Measurements from ENCODE around the gene FGF11.

FGF11 gene

DNA sequence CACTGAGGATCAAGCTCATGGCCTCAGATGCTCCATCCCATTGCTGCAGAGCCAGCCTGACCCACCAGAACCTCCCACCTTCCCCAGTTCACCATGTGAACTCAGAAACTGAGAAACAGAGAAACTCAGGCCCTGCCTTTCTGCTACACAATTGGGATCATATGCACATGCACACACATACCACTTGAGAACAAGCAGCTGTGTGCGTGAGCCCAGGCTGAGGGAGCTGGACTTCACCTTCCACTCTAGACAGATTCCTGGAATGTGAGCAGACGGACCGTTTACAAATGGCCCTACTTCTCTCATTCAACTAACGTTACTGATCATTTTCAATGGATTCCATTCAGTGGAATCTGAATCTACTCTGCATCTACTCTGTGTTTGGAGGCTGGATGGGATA lies 15.6 kb upstream of the FGF11 start:
- no peaks in the 10 kb centered on the region for H3K4me1 ChIP-seq (ENCODE audit: control insufficient read depth in 1 of 2, insufficient read depth in 2 of 2, low read length in 2 of 2)
- H3K27me3 ChIP-seq (ENCODE audit: low read depth, low read length): no peaks in the 10 kb centered on the region
- H3K4me3 ChIP-seq (ENCODE audit: low read depth in 1 of 2, low read length in 2 of 2): no peak overlapping the region
- H3K9me3 ChIP-seq (ENCODE audit: control insufficient read depth in 1 of 2, low read length in 2 of 2): no peaks in the 10 kb centered on the region
- no peak overlapping the region for H3K27ac ChIP-seq (ENCODE audit: low read length)
- no peaks in the 10 kb centered on the region for H3K36me3 ChIP-seq (ENCODE audit: control insufficient read depth in 1 of 2, insufficient read depth in 2 of 2, low read length in 2 of 2)

DNA sequence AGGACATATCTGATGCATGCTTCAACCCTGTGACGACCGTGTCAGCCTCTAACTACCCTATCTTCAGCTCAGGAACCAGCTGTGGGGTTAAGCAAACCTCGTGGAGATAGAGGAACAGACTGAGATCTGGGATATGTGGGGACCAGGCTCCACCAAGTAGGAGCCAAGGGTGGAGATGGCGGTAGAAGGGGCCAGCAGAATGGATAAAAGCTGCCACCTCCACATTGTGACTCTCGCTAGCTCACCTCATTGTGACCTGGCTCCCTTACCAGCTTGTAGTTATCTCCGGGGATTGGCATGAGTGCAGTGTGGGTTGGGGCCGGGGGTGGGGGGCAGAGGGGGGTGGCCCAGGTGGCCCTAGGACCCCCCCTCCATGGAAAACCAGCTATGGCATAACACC lies 14.0 kb upstream of the FGF11 start, which contains the start of gene SPEM2:
Gene SPEM2 (plus strand): TSS at position 301 of the 400 bp plus-strand sequence. CDS start 73 bp downstream, at position 374.
- Histone ChIP-seq H3K9me3 (ENCODE audit: control insufficient read depth in 1 of 2, low read length in 2 of 2) (no peaks in the 10 kb centered on the region), H3K36me3 (ENCODE audit: control insufficient read depth in 1 of 2, insufficient read depth in 2 of 2, low read length in 2 of 2) (no peaks in the 10 kb centered on the region), H3K4me3 (ENCODE audit: low read depth in 1 of 2, low read length in 2 of 2) (no peak within 1 kb of the TSS), H3K4me1 (ENCODE audit: control insufficient read depth in 1 of 2, insufficient read depth in 2 of 2, low read length in 2 of 2) (no peaks in the 10 kb centered on the region), H3K27me3 (ENCODE audit: low read depth, low read length) (no peaks in the 10 kb centered on the region), H3K27ac (ENCODE audit: low read length) (no peak within 1 kb of the TSS)

DNA sequence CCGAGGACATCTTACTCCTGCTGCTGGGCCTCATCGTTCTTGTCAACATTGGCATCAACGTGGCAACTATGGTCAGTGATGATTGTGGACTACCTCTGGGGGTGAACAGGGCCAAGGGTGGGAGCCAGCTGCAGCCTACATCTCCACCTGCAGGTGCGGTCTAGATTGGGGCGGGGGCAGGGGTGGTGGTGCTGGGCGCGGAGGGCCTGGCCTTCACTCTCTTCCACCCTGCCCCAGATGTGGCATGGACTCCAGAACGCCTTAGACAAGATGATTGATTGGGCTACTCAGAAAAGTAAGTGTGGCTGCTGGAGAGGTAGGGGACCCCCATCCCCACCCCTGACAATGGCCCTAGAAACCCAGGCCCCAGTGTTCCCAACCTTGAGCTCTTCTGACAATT lies 13.6 kb upstream of the FGF11 start:
- no peaks in the 10 kb centered on the region for H3K4me1 ChIP-seq (ENCODE audit: control insufficient read depth in 1 of 2, insufficient read depth in 2 of 2, low read length in 2 of 2)
- H3K36me3 ChIP-seq (ENCODE audit: control insufficient read depth in 1 of 2, insufficient read depth in 2 of 2, low read length in 2 of 2): no peaks in the 10 kb centered on the region
- no peaks in the 10 kb centered on the region for H3K9me3 ChIP-seq (ENCODE audit: control insufficient read depth in 1 of 2, low read length in 2 of 2)
- H3K4me3 ChIP-seq (ENCODE audit: low read depth in 1 of 2, low read length in 2 of 2): no peak overlapping the region
- H3K27me3 ChIP-seq (ENCODE audit: low read depth, low read length): no peaks in the 10 kb centered on the region
- no peak overlapping the region for H3K27ac ChIP-seq (ENCODE audit: low read length)

DNA sequence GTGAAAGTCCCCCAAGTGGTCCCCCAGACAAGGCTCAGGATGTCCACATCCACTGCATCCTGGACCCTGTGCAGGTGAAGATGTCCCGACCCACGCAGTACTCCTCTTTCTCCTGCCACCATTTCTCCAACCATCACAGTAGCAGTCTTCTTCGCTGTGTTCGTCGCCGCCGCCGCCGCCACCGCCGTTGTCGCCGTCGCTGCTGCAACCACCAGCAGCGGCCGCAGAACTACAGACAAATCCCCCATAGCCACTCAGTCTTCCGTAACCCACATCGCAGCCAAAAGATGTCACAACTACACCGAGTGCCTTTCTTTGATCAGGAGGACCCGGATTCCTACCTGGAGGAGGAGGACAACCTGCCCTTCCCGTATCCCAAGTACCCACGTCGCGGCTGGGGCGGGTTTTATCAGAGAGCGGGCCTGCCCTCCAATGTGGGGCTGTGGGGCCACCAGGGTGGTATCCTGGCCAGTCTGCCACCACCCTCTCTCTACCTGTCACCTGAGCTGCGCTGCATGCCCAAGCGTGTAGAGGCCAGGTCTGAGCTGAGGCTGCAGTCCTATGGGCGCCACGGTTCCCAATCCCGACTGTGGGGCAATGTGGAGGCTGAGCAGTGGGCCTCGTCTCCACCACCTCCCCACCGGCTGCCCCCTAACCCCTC lies 13.0 kb upstream of the FGF11 start:
- Histone ChIP-seq H3K4me1 (ENCODE audit: control insufficient read depth in 1 of 2, insufficient read depth in 2 of 2, low read length in 2 of 2) (no peaks in the 10 kb centered on the region), H3K27ac (ENCODE audit: low read length) (no peak overlapping the region), H3K36me3 (ENCODE audit: control insufficient read depth in 1 of 2, insufficient read depth in 2 of 2, low read length in 2 of 2) (no peaks in the 10 kb centered on the region), H3K9me3 (ENCODE audit: control insufficient read depth in 1 of 2, low read length in 2 of 2) (no peaks in the 10 kb centered on the region), H3K4me3 (ENCODE audit: low read depth in 1 of 2, low read length in 2 of 2) (no peak overlapping the region), H3K27me3 (ENCODE audit: low read depth, low read length) (no peaks in the 10 kb centered on the region)

DNA sequence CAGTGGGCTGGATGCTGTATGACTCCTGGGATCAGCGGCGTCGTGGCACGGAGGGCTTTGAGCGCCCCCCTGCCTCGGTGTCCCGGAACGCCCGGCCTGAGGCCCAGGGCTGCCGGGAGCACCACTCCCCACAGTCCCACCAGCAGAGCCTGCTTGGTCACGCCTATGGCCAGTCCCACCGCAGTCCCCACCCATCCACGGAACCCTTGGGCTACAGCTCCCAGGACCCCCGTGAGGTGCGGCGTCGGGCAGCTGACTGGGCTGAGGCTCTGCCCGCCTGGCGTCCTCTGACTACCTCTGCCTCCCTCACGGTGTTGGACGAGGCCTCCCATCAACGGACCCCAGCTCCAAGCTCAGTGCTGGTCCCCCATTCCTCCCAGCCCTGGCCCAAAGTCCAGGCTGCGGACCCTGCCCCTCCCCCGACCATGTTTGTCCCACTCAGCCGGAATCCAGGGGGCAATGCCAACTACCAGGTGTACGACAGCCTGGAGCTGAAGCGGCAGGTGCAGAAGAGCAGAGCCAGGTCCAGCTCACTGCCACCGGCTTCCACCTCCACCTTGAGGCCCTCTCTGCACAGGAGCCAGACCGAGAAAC lies 12.3 kb upstream of the FGF11 start:
- no peaks in the 10 kb centered on the region for H3K9me3 ChIP-seq (ENCODE audit: control insufficient read depth in 1 of 2, low read length in 2 of 2)
- H3K27ac ChIP-seq (ENCODE audit: low read length): no peak overlapping the region
- H3K4me1 ChIP-seq (ENCODE audit: control insufficient read depth in 1 of 2, insufficient read depth in 2 of 2, low read length in 2 of 2): no peaks in the 10 kb centered on the region
- H3K36me3 ChIP-seq (ENCODE audit: control insufficient read depth in 1 of 2, insufficient read depth in 2 of 2, low read length in 2 of 2): no peaks in the 10 kb centered on the region
- no peak overlapping the region for H3K4me3 ChIP-seq (ENCODE audit: low read depth in 1 of 2, low read length in 2 of 2)
- H3K27me3 ChIP-seq (ENCODE audit: low read depth, low read length): no peaks in the 10 kb centered on the region

DNA sequence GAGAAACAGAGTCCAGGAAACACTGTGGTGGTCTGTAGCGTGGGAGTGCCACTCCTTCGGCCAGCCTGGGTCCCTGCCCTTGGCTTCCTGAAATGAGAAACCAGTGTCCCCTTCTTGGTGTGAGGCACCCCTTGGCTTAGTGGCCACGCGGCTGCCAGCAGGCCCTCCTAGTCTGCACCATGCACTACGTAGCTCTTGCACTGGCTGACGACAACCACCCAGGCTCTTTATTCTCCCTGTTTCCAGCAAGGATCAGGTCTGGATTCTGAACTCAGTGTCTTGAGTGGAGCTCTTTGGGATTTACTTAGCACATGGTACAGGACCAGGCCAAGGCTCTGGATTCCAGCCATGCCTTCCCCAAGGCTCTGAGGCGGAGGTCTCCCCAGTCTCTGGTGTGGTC lies 11.8 kb upstream of the FGF11 start:
- no peaks in the 10 kb centered on the region for H3K36me3 ChIP-seq (ENCODE audit: control insufficient read depth in 1 of 2, insufficient read depth in 2 of 2, low read length in 2 of 2)
- H3K9me3 ChIP-seq (ENCODE audit: control insufficient read depth in 1 of 2, low read length in 2 of 2): no peaks in the 10 kb centered on the region
- H3K4me3 ChIP-seq (ENCODE audit: low read depth in 1 of 2, low read length in 2 of 2): no peak overlapping the region
- H3K4me1 ChIP-seq (ENCODE audit: control insufficient read depth in 1 of 2, insufficient read depth in 2 of 2, low read length in 2 of 2): no peaks in the 10 kb centered on the region
- H3K27me3 ChIP-seq (ENCODE audit: low read depth, low read length): no peaks in the 10 kb centered on the region
- H3K27ac ChIP-seq (ENCODE audit: low read length): no peak overlapping the region

DNA sequence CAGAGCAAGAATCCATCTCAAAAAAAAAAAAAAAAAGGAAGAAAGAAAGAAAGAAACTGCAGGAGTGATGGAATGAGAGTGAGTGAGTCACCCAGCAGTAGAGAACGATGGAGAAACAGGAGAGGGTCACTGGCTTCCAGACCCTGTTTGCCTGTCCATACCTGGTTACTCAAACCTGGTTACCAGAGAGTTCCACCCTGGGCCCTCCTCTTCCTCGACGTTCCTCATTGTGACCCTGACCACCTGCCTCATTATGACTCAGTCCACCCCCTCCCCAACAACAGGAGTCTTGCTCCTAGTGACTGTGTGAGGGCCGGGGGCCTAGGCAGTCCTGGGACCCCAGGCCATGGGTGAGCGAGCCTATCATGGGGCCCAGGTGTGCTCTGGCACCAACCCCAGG lies 10.8 kb upstream of the FGF11 start, which contains the start of gene SPEM3:
Gene SPEM3 (plus strand): TSS at position 301 of the 400 bp plus-strand sequence. CDS start 46 bp downstream, at position 347.
- no peak within 1 kb of the TSS for H3K27ac ChIP-seq (ENCODE audit: low read length)
- H3K9me3 ChIP-seq (ENCODE audit: control insufficient read depth in 1 of 2, low read length in 2 of 2): no peaks in the 10 kb centered on the region
- H3K4me1 ChIP-seq (ENCODE audit: control insufficient read depth in 1 of 2, insufficient read depth in 2 of 2, low read length in 2 of 2): no peaks in the 10 kb centered on the region
- no peak within 1 kb of the TSS for H3K4me3 ChIP-seq (ENCODE audit: low read depth in 1 of 2, low read length in 2 of 2)
- no peaks in the 10 kb centered on the region for H3K27me3 ChIP-seq (ENCODE audit: low read depth, low read length)
- no peaks in the 10 kb centered on the region for H3K36me3 ChIP-seq (ENCODE audit: control insufficient read depth in 1 of 2, insufficient read depth in 2 of 2, low read length in 2 of 2)

DNA sequence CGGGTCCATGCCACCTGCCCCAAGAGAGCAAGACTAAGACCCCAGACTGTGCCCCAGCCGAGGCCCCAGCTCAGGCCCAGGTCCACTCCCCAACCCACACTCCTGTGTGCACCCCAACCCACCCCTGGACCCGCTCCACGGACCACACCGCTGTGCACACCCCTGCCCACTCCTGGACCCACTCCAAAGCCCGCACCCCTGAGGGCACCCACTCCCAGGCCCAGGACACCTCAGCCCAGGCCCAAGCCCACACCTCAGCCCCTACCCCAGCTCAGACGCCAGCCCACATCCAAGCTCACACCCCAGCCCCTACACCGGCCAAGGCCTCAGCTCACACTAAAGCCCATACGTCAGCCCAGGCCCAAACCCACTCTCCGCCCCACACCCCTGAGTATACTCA lies 9.6 kb upstream of the FGF11 start:
- Histone ChIP-seq H3K4me1 (ENCODE audit: control insufficient read depth in 1 of 2, insufficient read depth in 2 of 2, low read length in 2 of 2) (no peaks in the 10 kb centered on the region), H3K27me3 (ENCODE audit: low read depth, low read length) (no peaks in the 10 kb centered on the region), H3K36me3 (ENCODE audit: control insufficient read depth in 1 of 2, insufficient read depth in 2 of 2, low read length in 2 of 2) (no peaks in the 10 kb centered on the region), H3K9me3 (ENCODE audit: control insufficient read depth in 1 of 2, low read length in 2 of 2) (no peaks in the 10 kb centered on the region), H3K4me3 (ENCODE audit: low read depth in 1 of 2, low read length in 2 of 2) (no peak overlapping the region), H3K27ac (ENCODE audit: low read length) (no peak overlapping the region)

DNA sequence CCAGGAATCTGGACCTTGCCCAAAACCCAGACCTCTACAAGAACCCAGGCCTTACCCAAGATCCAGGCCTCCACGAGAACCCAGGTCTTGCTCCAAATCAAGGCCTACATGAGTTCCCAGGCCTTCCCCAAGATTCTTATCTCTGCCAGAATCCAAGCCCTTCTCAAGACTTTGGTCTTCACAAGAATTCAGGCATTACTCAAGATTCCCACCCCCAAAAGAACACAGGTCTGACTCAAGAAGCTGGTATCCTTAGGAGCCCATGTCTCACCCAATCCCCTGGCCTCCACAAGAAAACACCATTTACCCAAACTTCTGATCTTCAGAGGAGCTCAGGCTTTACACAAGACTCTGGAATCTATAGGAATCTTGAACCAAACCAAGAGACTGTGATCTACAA lies 8.1 kb upstream of the FGF11 start:
- Histone ChIP-seq H3K4me3 (ENCODE audit: low read depth in 1 of 2, low read length in 2 of 2) (no peak overlapping the region), H3K9me3 (ENCODE audit: control insufficient read depth in 1 of 2, low read length in 2 of 2) (no peaks in the 10 kb centered on the region), H3K27ac (ENCODE audit: low read length) (no peak overlapping the region), H3K4me1 (ENCODE audit: control insufficient read depth in 1 of 2, insufficient read depth in 2 of 2, low read length in 2 of 2) (peaks cover 4 to 13% of the 10 kb centered on the region in 2 donors), H3K36me3 (ENCODE audit: control insufficient read depth in 1 of 2, insufficient read depth in 2 of 2, low read length in 2 of 2) (no peaks in the 10 kb centered on the region), H3K27me3 (ENCODE audit: low read depth, low read length) (peaks cover 5% of the 10 kb centered on the region)

DNA sequence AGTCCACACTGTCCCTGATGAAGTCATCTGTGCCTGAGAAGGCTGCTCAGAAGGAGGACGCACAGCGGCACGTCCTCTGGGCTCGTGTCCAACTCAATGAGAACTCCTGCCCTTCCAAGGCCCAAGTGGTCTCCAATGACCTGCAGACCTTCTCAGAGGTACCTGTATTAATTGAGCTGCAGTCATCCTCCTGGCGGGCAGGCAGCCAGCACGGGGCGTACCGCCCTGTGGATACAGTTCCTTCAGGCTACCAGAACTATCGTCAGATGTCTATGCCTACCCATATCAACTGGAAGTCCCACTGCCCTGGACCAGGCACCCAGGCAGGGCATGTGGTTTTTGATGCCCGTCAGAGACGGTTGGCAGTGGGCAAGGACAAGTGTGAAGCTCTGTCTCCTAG lies 7.0 kb upstream of the FGF11 start:
- H3K36me3 ChIP-seq (ENCODE audit: control insufficient read depth in 1 of 2, insufficient read depth in 2 of 2, low read length in 2 of 2): no peaks in the 10 kb centered on the region
- H3K27me3 ChIP-seq (ENCODE audit: low read depth, low read length): peaks cover 5% of the 10 kb centered on the region
- H3K9me3 ChIP-seq (ENCODE audit: control insufficient read depth in 1 of 2, low read length in 2 of 2): no peaks in the 10 kb centered on the region
- no peak overlapping the region for H3K4me3 ChIP-seq (ENCODE audit: low read depth in 1 of 2, low read length in 2 of 2)
- H3K27ac ChIP-seq (ENCODE audit: low read length): no peak overlapping the region
- peaks cover 4 to 23% of the 10 kb centered on the region in 2 donors for H3K4me1 ChIP-seq (ENCODE audit: control insufficient read depth in 1 of 2, insufficient read depth in 2 of 2, low read length in 2 of 2)

DNA sequence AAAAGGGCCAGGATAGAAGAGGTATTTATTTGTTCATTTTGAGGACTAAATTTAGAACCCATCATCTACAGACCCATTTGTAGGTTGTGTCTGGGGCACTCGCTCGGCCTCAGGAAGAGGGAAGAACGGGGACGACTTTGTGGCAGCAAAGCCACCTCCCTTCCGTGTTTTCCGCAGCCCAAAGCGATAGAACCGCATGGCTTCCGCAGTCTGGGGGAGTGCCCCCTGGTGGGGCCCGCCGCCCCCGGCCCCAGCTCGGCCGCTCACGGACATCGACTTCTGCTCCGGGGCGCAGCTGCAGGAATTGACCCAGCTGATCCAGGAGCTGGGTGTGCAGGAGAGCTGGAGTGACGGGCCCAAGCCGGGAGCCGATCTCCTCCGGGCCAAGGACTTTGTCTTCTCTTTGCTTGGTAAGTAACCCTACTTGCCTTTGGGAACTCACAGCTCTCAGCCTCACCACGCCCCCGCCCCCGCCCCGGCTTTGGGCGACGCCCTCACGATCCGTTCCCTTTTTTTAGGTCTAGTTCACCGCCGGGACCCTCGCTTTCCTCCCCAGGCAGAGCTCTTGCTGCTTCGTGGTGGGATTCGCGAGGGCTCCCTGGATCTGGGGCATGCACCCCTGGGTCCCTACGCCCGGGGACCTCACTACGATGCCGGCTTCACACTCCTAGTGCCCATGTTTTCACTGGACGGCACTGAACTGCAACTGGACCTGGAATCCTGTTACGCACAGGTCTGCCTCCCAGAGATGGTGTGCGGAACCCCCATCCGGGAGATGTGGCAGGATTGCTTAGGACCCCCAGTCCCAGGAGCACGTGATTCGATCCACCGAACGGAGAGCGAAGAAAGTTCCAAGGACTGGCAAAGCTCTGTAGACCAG lies 3.4 kb upstream of the FGF11 start:
- Histone ChIP-seq H3K27ac (ENCODE audit: low read length) (peak overlapping the region; percentile 72), H3K9me3 (ENCODE audit: control insufficient read depth in 1 of 2, low read length in 2 of 2) (no peaks in the 10 kb centered on the region), H3K4me1 (ENCODE audit: control insufficient read depth in 1 of 2, insufficient read depth in 2 of 2, low read length in 2 of 2) (peaks cover 8 to 51% of the 10 kb centered on the region in 2 donors), H3K4me3 (ENCODE audit: low read depth in 1 of 2, low read length in 2 of 2) (peak overlapping the region; percentile 61 to 79), H3K27me3 (ENCODE audit: low read depth, low read length) (peaks cover 32% of the 10 kb centered on the region), H3K36me3 (ENCODE audit: control insufficient read depth in 1 of 2, insufficient read depth in 2 of 2, low read length in 2 of 2) (no peaks in the 10 kb centered on the region)
